Measurements from ENCODE around the gene SPINT3.
"Not testable (repeated sequence)": the region's sequence is repeated elsewhere in the genome, so short reads cannot be mapped to it uniquely, and the experiment has no call there.

The SPINT3 gene

GRCh38 chr20:45501600-45501999, 13.8 kb downstream of the SPINT3 start:
- no peak for DNase-seq

- DNase-seq, result no peak
Measured at GRCh38 chr20:45500022-45500421, 15.4 kb downstream of the SPINT3 start.

GRCh38 chr20:45497971-45498494, 17.4 kb downstream of the SPINT3 start:
- DNase-seq, result no peak

- DNase-seq, result no peak
Measured at GRCh38 chr20:45496166-45496565, 19.3 kb downstream of the SPINT3 start.

GRCh38 chr20:45495501-45495941, 19.9 kb downstream of the SPINT3 start:
- no peak for DNase-seq

- no peak for DNase-seq
Measured at GRCh38 chr20:45489083-45489531, 26.3 kb downstream of the SPINT3 start.

- DNase-seq, result no peak
Measured at GRCh38 chr20:45487231-45487635, 28.2 kb downstream of the SPINT3 start.

GRCh38 chr20:45485388-45485787, 30.0 kb downstream of the SPINT3 start:
- no peak for DNase-seq

GRCh38 chr20:45484676-45485075, 30.7 kb downstream of the SPINT3 start:
- no peak for DNase-seq

GRCh38 chr20:45479822-45480221, 35.6 kb downstream of the SPINT3 start:
- DNase-seq, result no peak

GRCh38 chr20:45477530-45478148, 37.8 kb downstream of the SPINT3 start:
- DNase-seq, result not testable (repeated sequence)

- DNase-seq, result not testable (repeated sequence)
Measured at GRCh38 chr20:45472286-45472685, 43.1 kb downstream of the SPINT3 start.

GRCh38 chr20:45470937-45471336, 44.5 kb downstream of the SPINT3 start:
- no peak for DNase-seq

GRCh38 chr20:45470262-45470931, 45.0 kb downstream of the SPINT3 start:
- DNase-seq, result no peak

- DNase-seq, result no peak
Measured at GRCh38 chr20:45469336-45470261, 45.8 kb downstream of the SPINT3 start, which contains the start of gene WFDC2. WFDC2 (plus strand) TSS chr20:45469753; CDS start chr20:45469782, 29 bp downstream.

- no peak for DNase-seq
Measured at GRCh38 chr20:45467861-45468260, 47.6 kb downstream of the SPINT3 start.

- DNase-seq, result no peak
Measured at GRCh38 chr20:45467172-45467571, 48.2 kb downstream of the SPINT3 start.

GRCh38 chr20:45465491-45466266, 49.7 kb downstream of the SPINT3 start:
- no peak for DNase-seq

- DNase-seq, result no peak
Measured at GRCh38 chr20:45463709-45464108, 51.7 kb downstream of the SPINT3 start.

- no peak for DNase-seq
Measured at GRCh38 chr20:45462711-45463509, 52.5 kb downstream of the SPINT3 start.
